Measurements from ENCODE around the gene PHLDA2.

GRCh38 chr11:2916114-2916891 lies 12.9 kb downstream of the PHLDA2 start:
- TF ChIP-seq CTCF (IDR thresholded peaks at IDR 0.05) (no peak), EZH2 (IDR thresholded peaks at IDR 0.05; ENCODE audit: borderline replicate concordance, insufficient read depth, low read depth, low read length, poor library complexity, severe bottlenecking) (no peak)

Data from B cell (primary cell).